Coronary artery (tissue), 2 donors: ENCODE data around the gene ABL1.

Experiments used
- DNase-seq: peaks from one replicate; pipeline ENCODE4 v3.0.0-alpha.2; 2017; ENCODE audit warnings: low spot score
- H3K27ac ChIP-seq, 2 donors: fragments of 200-600 bp; sonication (generic); one replicate each; pipeline ENCODE4 v1.5.1; 2016 to 2019
- H3K4me3 ChIP-seq: fragments of 200-600 bp; sonication (generic); 2 replicates; pipeline ENCODE4 v1.5.1; 2016; ENCODE audit warnings: mild to moderate bottlenecking, moderate library complexity
- TF ChIP-seq, protein P1 (sequence below): fragments of 200-600 bp; sonication (generic); IDR thresholded peaks from one replicate; pipeline ENCODE4 v1.5.1; 2019; ENCODE audit warnings: antibody characterized with exemption

Gene ABL1

DNA sequence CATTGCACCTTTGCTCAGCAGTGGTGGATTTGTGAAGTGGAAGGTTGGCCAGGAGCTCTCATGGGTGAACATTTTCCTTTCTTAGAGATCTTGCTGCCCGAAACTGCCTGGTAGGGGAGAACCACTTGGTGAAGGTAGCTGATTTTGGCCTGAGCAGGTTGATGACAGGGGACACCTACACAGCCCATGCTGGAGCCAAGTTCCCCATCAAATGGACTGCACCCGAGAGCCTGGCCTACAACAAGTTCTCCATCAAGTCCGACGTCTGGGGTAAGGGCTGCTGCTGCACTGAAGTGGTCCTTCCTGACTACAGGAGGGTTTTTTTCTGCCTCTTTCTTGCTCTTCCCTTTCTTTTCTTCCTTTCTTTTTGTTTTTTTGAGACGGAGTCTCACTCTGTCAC is 39.7 kb downstream of the ABL1 start:
- Histone ChIP-seq H3K4me3 (no peak overlapping the region), H3K27ac (peak overlapping the region in 1 of 2 donors; percentile 67)
- TF ChIP-seq, protein P1, sequence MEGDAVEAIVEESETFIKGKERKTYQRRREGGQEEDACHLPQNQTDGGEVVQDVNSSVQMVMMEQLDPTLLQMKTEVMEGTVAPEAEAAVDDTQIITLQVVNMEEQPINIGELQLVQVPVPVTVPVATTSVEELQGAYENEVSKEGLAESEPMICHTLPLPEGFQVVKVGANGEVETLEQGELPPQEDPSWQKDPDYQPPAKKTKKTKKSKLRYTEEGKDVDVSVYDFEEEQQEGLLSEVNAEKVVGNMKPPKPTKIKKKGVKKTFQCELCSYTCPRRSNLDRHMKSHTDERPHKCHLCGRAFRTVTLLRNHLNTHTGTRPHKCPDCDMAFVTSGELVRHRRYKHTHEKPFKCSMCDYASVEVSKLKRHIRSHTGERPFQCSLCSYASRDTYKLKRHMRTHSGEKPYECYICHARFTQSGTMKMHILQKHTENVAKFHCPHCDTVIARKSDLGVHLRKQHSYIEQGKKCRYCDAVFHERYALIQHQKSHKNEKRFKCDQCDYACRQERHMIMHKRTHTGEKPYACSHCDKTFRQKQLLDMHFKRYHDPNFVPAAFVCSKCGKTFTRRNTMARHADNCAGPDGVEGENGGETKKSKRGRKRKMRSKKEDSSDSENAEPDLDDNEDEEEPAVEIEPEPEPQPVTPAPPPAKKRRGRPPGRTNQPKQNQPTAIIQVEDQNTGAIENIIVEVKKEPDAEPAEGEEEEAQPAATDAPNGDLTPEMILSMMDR = no peak
- DNase-seq = no peak

DNA sequence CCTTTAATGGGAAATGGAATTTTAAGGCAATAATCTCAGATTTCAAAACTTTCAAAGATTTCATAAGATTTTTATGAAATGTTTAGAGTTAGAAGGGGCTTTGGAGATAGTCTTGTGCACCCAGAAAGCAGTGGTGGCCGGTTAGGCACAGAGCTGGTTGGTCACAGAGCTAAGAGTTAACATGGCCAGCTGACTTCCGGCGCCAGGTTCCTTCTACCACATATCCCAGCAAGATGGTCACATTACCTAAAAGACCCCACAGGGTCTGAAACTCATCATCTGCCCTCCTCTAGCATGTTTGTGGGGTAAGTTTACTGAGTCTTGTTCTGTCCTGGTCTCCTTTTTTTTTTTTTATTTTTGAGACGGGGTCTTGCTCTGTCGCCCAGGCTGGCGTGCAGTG is 42.2 kb downstream of the ABL1 start:
- Histone ChIP-seq H3K27ac (no peak overlapping the region), H3K4me3 (no peak overlapping the region)
- TF ChIP-seq, protein P1 = no peak
- DNase-seq = no peak

DNA sequence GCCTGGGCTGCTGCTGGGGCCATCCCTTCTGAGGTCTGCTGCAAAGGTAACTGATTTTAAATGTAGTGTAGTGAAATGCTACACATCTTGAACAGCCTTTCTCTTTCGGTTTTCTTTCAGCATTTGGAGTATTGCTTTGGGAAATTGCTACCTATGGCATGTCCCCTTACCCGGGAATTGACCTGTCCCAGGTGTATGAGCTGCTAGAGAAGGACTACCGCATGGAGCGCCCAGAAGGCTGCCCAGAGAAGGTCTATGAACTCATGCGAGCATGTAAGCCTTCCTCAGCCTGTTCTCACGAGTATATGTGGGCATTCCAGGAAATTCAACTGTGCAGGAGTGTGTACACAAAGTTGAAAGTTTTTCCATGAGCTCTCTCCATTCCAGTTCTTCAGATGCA is 43.2 kb downstream of the ABL1 start:
- Histone ChIP-seq H3K27ac (no peak overlapping the region), H3K4me3 (no peak overlapping the region)
- TF ChIP-seq, protein P1 = no peak
- no peak for DNase-seq

DNA sequence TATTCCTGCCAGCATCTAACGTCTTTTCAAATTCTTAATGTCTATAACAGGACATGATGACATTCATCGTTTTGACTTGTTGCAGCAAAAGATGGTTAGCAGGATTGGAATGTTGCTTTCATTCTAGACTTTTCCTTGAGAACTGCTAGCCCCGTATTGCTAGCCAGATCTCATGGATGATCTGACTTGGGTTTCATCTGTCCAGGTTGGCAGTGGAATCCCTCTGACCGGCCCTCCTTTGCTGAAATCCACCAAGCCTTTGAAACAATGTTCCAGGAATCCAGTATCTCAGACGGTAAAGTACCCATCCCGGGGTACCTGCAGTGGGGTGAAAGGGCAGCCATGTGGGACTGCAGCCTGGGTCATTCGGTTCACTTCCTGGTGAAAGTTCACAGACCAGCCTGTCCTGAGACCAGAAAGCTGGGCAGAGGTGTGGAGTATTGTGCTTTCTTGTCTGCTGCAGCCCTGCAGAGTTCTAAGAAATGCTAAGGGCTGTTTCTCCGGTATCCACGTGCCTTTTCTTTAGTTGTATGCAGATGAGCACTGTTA is 44.9 kb downstream of the ABL1 start:
- H3K4me3 ChIP-seq = no peak overlapping the region
- no peak for DNase-seq
- TF ChIP-seq, protein P1 = no peak
- H3K27ac ChIP-seq = no peak overlapping the region

DNA sequence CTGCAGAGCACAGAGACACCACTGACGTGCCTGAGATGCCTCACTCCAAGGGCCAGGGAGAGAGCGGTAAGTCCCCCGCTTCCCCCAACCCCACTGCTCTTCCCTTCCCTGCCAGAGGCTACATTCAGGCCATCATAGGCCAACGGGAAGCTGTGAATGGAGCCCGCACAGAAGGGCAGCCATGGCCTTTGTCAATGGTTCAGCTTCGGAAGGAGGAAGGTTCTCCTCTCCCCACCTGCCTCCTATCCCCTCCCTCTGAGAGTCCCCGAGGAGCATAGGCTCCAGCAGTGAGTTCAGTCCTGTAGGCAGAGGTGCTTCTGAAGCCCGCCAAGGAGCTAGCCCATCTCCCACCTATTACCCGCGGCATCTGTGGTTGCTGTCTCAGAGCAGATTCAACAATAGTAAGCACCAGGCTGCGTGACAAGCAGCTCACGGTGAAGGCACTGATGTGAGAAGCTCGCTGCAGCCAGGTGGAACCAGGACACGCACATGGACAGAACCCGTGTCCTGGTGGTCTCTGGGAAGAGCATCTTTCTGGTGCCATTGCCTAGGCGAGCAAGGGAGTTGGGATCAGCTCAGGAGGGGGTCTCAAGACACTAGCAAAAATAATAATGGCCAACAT is 45.7 kb downstream of the ABL1 start:
- TF ChIP-seq, protein P1 = no peak
- no peak for DNase-seq

DNA sequence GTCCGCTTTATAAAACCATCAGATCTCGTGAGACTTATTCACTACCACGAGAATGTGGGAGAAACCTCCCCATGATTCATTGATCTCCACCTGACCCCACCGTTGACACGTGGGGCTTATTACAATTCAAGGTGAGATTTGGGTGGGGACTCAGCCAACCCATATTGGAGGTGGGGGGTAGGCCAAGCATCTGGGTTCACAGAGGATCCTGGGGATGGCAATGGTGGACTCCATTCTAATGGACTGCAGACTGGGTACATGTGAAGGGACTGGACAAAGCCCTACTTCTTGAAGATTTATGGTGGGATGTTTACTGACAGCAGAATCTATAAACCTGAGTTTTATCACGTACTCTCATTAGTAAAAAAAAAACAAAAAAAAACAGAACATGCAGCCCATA is 46.5 kb downstream of the ABL1 start:
- TF ChIP-seq, protein P1 = no peak
- DNase-seq = no peak

More for the DNA sequence above, 45.7 kb downstream of the ABL1 start:
- Histone ChIP-seq H3K4me3 (no peak overlapping the region), H3K27ac (no peak overlapping the region)

DNA sequence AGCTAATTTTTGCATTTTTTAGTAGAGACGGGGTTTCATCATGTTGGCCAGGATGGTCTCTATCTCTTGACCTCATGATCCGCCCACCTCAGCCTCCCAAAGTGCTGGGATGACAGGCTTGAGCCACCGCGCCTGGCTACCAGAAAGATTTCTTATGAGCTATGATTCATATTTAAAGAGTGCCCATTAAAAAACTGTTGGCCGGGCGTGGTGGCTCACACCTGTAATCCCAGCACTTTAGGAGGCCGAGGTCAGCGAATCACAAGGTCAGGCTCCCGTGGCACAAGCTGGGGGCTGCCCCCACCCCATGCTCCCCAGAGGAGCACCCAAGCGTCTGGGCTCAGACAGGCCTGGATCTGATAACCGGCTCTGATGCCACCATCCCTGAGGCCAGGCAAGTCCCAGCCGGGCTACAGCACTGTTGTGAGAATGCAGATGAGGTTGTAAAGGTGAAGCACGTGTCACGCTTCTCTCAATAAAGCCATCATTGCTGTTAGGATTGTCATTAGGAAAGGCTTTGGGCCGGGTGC is 47.7 kb downstream of the ABL1 start:
- TF ChIP-seq, protein P1 = no peak
- Histone ChIP-seq H3K4me3 (no peak overlapping the region), H3K27ac (no peak overlapping the region)
- DNase-seq = no peak

More for the DNA sequence above, 46.5 kb downstream of the ABL1 start:
- Histone ChIP-seq H3K4me3 (no peak overlapping the region), H3K27ac (no peak overlapping the region)
